Tibial nerve (tissue), 3 donors: ENCODE measurements around the gene S100A9.
"Not testable (repeated sequence)": the region's sequence is repeated elsewhere in the genome, so short reads cannot be mapped to it uniquely, and the experiment has no call there.

ENCODE experiments used
- POLR2A ChIP-seq, 2 donors: fragments of 450-650 bp; IDR thresholded peaks; one replicate each; pipeline ENCODE4 v1.6.1; 2017; ENCODE audit warnings: antibody characterized with exemption in 2 of 2, mild to moderate bottlenecking in 2 of 2, moderate library complexity in 2 of 2
- TF ChIP-seq, protein P1 (sequence below), 5 experiments: fragments of 200-600 bp in 3 of 5; fragments of 450-650 bp in 2 of 5; sonication (generic) in 3 of 5; IDR thresholded peaks; one replicate each; pipeline ENCODE4 v1.5.1; 2016 to 2019; ENCODE audit warnings: antibody characterized with exemption in 5 of 5, mild to moderate bottlenecking in 3 of 5, moderate library complexity in 2 of 5

DNA sequence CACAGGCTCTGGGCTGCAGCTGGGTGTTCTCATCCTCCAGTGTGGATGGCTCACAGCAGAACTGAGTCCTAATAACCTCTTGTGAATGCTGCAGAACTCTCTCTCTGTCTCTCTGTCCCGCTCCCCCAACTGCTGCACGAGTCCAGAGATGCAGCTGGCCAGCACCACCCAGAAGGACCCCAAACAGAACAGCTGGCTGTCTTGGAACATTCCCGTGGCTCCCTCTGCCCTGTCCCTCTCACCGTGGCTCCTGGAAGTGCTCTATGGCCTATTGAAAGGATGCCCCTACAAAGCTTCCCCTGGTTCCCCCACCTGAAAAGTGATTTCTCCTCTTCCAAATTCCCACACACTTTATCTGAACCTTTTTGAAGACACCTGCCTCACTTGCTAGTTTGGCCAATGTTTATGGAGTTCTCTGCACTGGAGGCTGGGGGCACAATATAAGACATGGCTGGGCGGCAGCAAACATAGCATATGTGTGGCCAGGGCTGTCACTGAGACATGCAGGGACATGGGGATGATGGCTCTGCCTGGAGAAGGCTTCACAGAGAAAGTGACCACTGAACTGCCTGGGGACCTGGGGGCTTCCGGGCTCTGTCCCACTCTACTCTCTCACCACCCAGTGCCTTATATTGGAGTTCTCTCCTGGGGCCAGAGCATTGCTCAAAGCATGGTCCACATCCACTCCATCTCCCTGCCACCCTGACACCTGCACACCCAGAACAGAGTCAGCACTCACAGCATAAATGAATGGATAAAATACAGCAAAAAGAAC, 48.4 kb downstream of the S100A9 start:
- TF ChIP-seq, protein P1, sequence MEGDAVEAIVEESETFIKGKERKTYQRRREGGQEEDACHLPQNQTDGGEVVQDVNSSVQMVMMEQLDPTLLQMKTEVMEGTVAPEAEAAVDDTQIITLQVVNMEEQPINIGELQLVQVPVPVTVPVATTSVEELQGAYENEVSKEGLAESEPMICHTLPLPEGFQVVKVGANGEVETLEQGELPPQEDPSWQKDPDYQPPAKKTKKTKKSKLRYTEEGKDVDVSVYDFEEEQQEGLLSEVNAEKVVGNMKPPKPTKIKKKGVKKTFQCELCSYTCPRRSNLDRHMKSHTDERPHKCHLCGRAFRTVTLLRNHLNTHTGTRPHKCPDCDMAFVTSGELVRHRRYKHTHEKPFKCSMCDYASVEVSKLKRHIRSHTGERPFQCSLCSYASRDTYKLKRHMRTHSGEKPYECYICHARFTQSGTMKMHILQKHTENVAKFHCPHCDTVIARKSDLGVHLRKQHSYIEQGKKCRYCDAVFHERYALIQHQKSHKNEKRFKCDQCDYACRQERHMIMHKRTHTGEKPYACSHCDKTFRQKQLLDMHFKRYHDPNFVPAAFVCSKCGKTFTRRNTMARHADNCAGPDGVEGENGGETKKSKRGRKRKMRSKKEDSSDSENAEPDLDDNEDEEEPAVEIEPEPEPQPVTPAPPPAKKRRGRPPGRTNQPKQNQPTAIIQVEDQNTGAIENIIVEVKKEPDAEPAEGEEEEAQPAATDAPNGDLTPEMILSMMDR (IDR thresholded peaks at IDR 0.05) = not testable (repeated sequence)
- not testable (repeated sequence) for TF ChIP-seq POLR2A (IDR thresholded peaks at IDR 0.05)
